ENCODE measurements around the gene STK32B. TPM values are rescaled to one million over a fixed set of nuclear protein-coding genes. Genes with fewer than 3 reads are reported as not detected.

The STK32B gene
- total RNA-seq, 1 donor from 2014 or later: 0.56 TPM

DNA sequence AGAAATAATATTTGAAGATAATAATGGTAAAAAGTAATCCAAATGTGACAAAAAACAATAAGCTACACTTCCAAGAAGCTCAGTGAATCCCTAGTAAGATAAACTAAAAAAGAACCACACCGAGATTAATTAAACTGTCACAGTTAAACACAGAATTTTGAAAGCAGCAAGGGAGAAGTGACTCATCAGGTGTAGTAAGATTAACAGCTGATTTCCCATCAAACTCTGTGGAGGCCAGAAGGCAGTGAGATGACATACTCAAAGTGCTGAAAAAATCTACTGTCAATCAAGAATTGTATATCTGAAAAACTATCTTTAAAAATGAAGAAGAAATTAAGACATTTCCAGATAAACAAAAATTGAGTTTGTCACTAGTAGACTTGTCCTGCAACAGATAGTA, 35.3 kb downstream of the STK32B start:
- H3K27me3 Mint-ChIP-seq (ENCODE audit: unreplicated experiment): no peaks in the 10 kb centered on the region

DNA sequence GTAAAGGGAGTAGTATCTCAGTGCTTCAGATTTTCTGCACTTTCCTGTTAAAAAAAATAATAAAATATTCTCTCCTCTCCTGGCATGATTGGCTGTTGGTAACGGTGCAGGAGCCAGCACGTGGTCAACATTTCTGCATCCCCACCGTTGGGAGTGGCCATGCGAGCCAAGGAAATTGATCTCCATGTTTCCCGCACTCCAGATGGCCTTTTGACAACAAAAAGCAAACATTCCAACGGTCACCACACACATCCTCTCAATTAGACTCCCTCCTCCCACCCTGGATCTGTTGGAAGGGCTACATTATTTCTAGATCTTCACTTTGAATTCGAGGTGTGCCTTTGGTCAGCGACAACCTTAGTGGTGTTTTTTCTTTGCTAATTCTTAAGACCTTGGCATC, 45.0 kb downstream of the STK32B start:
- DNase-seq (ENCODE audit: low spot score): no peak
- Mint-ChIP-seq H3K36me3 (ENCODE audit: low read depth, unreplicated experiment) (peaks cover 3% of the 10 kb centered on the region), H3K4me3 (ENCODE audit: unreplicated experiment) (no peak overlapping the region), H3K9me3 (ENCODE audit: unreplicated experiment) (no peaks in the 10 kb centered on the region), H3K4me1 (ENCODE audit: unreplicated experiment) (no peaks in the 10 kb centered on the region), H3K27ac (ENCODE audit: unreplicated experiment) (no peak overlapping the region), H3K27me3 (ENCODE audit: unreplicated experiment) (no peaks in the 10 kb centered on the region)
- TF ChIP-seq, protein P1, sequence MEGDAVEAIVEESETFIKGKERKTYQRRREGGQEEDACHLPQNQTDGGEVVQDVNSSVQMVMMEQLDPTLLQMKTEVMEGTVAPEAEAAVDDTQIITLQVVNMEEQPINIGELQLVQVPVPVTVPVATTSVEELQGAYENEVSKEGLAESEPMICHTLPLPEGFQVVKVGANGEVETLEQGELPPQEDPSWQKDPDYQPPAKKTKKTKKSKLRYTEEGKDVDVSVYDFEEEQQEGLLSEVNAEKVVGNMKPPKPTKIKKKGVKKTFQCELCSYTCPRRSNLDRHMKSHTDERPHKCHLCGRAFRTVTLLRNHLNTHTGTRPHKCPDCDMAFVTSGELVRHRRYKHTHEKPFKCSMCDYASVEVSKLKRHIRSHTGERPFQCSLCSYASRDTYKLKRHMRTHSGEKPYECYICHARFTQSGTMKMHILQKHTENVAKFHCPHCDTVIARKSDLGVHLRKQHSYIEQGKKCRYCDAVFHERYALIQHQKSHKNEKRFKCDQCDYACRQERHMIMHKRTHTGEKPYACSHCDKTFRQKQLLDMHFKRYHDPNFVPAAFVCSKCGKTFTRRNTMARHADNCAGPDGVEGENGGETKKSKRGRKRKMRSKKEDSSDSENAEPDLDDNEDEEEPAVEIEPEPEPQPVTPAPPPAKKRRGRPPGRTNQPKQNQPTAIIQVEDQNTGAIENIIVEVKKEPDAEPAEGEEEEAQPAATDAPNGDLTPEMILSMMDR (IDR thresholded peaks at IDR 0.05; ENCODE audit: unreplicated experiment): no peak

More for the DNA sequence above, 35.3 kb downstream of the STK32B start:
- Mint-ChIP-seq H3K4me3 (ENCODE audit: unreplicated experiment) (no peak overlapping the region), H3K9me3 (ENCODE audit: unreplicated experiment) (peaks cover 5% of the 10 kb centered on the region), H3K27ac (ENCODE audit: unreplicated experiment) (no peak overlapping the region), H3K36me3 (ENCODE audit: low read depth, unreplicated experiment) (peaks cover 3% of the 10 kb centered on the region), H3K4me1 (ENCODE audit: unreplicated experiment) (no peaks in the 10 kb centered on the region)
- TF ChIP-seq, protein P1 (IDR thresholded peaks at IDR 0.05; ENCODE audit: unreplicated experiment): no peak
- no peak for DNase-seq (ENCODE audit: low spot score)

DNA sequence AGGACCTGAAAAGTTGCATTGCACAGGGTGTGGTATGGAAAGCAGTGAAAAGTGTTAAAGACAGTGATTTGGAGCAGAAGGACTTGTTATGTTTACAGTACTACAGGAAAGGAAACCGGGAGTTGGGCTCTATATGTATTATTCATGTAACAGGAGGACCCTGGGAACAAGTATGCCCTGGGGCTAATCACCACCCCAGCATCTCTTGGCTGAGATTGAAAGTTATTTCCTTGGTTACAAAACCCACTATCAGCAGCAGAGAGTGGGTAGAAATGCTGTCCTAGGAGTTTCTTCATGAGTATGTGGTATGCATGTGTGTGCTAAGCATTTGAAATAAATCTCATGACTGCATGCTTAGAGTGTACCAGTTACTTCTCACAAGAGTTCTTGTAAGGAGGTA, 46.9 kb downstream of the STK32B start:
- Mint-ChIP-seq H3K9me3 (ENCODE audit: unreplicated experiment) (no peaks in the 10 kb centered on the region), H3K4me3 (ENCODE audit: unreplicated experiment) (no peak overlapping the region), H3K36me3 (ENCODE audit: low read depth, unreplicated experiment) (peaks cover 3% of the 10 kb centered on the region), H3K27ac (ENCODE audit: unreplicated experiment) (no peak overlapping the region), H3K27me3 (ENCODE audit: unreplicated experiment) (no peaks in the 10 kb centered on the region), H3K4me1 (ENCODE audit: unreplicated experiment) (no peaks in the 10 kb centered on the region)
- no peak for DNase-seq (ENCODE audit: low spot score)
- TF ChIP-seq, protein P1 (IDR thresholded peaks at IDR 0.05; ENCODE audit: unreplicated experiment): no peak

DNA sequence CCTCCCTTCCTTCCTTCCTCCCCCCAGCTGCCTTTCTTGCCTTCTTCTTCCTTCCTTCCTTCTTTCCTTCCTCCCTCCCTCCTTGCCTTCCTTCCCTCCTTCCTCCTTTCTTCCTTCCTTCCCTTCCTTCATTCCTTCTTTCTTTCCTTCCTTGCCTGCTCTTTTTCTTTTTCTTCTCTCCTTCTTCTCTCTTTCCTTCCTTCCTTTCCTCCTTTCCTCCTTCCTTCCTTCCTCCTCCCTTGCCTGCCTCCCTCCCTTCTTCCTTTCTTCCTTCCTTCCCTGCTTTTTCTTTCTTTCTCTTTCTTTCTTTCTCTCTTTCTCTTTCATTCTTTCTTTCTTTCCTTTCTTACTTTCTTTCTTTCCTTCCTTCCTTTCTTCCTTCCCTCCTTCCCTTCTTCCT, 49.1 kb downstream of the STK32B start:
- H3K27me3 Mint-ChIP-seq (ENCODE audit: unreplicated experiment): no peaks in the 10 kb centered on the region
- no peak for DNase-seq (ENCODE audit: low spot score)
- peaks cover 3% of the 10 kb centered on the region for H3K36me3 Mint-ChIP-seq (ENCODE audit: low read depth, unreplicated experiment)
- no peak overlapping the region for H3K4me3 Mint-ChIP-seq (ENCODE audit: unreplicated experiment)
- no peaks in the 10 kb centered on the region for H3K4me1 Mint-ChIP-seq (ENCODE audit: unreplicated experiment)
- no peak overlapping the region for H3K27ac Mint-ChIP-seq (ENCODE audit: unreplicated experiment)
- TF ChIP-seq, protein P1 (IDR thresholded peaks at IDR 0.05; ENCODE audit: unreplicated experiment): no peak
- H3K9me3 Mint-ChIP-seq (ENCODE audit: unreplicated experiment): no peaks in the 10 kb centered on the region

DNA sequence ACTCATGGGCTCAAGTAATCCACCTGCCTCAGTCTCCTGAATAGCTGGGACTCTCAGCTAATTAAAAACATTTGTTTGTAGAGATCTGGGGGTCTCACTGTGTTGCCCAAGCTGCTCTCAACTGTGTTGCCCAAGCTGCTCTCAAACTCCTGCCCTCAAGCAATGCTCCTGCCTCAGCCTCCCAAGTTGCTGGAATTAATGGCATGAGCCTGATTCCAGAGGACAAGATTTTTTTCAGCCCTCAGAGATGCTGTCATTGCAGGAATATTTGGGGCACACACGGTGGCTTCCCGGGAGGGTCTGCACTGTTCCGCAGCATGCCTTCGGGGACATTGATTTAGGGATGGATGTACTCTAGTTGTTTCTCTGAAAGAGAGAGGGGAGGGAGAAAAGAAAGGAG, 49.7 kb downstream of the STK32B start:
- Mint-ChIP-seq H3K4me1 (ENCODE audit: unreplicated experiment) (no peaks in the 10 kb centered on the region), H3K27me3 (ENCODE audit: unreplicated experiment) (no peaks in the 10 kb centered on the region), H3K27ac (ENCODE audit: unreplicated experiment) (no peak overlapping the region), H3K9me3 (ENCODE audit: unreplicated experiment) (no peaks in the 10 kb centered on the region), H3K4me3 (ENCODE audit: unreplicated experiment) (no peak overlapping the region), H3K36me3 (ENCODE audit: low read depth, unreplicated experiment) (peaks cover 3% of the 10 kb centered on the region)
- TF ChIP-seq, protein P1 (IDR thresholded peaks at IDR 0.05; ENCODE audit: unreplicated experiment): no peak
- DNase-seq (ENCODE audit: low spot score): no peak
